Lower leg skin (tissue), 4 donors: ENCODE data around the gene COLGALT1. TPM values are rescaled to one million over a fixed set of nuclear protein-coding genes. Genes with fewer than 3 reads are reported as not detected.

Experiments
- DNase-seq, 2 donors: peaks; one replicate each; pipeline ENCODE4 v3.0.0-alpha.2; 2019; ENCODE audit warnings: low spot score in 2 of 2
- H3K4me3 ChIP-seq: fragments of 200-600 bp; sonication (generic); 2 replicates; pipeline ENCODE4 v1.5.1; 2017; ENCODE audit warnings: mild to moderate bottlenecking, low read depth; ENCODE audit not compliant: poor library complexity, severe bottlenecking
- POLR2A ChIP-seq, 2 donors: fragments of 450-650 bp; IDR thresholded peaks; one replicate each; pipeline ENCODE4 v1.6.1; 2016 to 2017; ENCODE audit warnings: antibody characterized with exemption in 2 of 2, mild to moderate bottlenecking in 1 of 2, moderate library complexity in 1 of 2
- WGBS, 2 donors: methylation state at CpG; one replicate each; pipeline ENCODE4 v1.1.5; 2018; 5-methylcytosine and 5-hydroxymethylcytosine counted together
- intact Hi-C: fragments of 100-400 bp; cut with DNase I; formaldehyde crosslinking; loops from one replicate; pipeline ENCODE4 v1.15.0; 2023; ENCODE audit warnings: low total_unique reads
- total RNA-seq, 4 donors: library from RNA; depleted of rRNA; stranded (reverse); fragments of >200 nt; gene quantifications; one replicate each; pipeline ENCODE4 v1.1.0, GENCODE V29; 2016
- TF ChIP-seq, protein P1 (sequence below), 3 donors: fragments of 450-650 bp; IDR thresholded peaks; one replicate each; pipeline ENCODE4 v1.5.1; 2016; ENCODE audit warnings: antibody characterized with exemption in 3 of 3, mild to moderate bottlenecking in 3 of 3, moderate library complexity in 2 of 3

The COLGALT1 gene
- total RNA-seq, 4 donors from 2014 or later = 46.8 to 59.3 (median 53.3) TPM

GRCh38 chr19:17536955-17537354 is 18.5 kb upstream of the COLGALT1 start:
- no peak for DNase-seq
- intact Hi-C loops = no loop called here
- TF ChIP-seq POLR2A (IDR thresholded peaks at IDR 0.05) = no peak
- TF ChIP-seq, protein P1, sequence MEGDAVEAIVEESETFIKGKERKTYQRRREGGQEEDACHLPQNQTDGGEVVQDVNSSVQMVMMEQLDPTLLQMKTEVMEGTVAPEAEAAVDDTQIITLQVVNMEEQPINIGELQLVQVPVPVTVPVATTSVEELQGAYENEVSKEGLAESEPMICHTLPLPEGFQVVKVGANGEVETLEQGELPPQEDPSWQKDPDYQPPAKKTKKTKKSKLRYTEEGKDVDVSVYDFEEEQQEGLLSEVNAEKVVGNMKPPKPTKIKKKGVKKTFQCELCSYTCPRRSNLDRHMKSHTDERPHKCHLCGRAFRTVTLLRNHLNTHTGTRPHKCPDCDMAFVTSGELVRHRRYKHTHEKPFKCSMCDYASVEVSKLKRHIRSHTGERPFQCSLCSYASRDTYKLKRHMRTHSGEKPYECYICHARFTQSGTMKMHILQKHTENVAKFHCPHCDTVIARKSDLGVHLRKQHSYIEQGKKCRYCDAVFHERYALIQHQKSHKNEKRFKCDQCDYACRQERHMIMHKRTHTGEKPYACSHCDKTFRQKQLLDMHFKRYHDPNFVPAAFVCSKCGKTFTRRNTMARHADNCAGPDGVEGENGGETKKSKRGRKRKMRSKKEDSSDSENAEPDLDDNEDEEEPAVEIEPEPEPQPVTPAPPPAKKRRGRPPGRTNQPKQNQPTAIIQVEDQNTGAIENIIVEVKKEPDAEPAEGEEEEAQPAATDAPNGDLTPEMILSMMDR (IDR thresholded peaks at IDR 0.05) = no peak
- H3K4me3 ChIP-seq = no peak overlapping the region
- 71 to 73% methylated on average over 5 to 6 of the region's 6 CpGs for whole genome bisulfite sequencing, 2 donors

DNA sequence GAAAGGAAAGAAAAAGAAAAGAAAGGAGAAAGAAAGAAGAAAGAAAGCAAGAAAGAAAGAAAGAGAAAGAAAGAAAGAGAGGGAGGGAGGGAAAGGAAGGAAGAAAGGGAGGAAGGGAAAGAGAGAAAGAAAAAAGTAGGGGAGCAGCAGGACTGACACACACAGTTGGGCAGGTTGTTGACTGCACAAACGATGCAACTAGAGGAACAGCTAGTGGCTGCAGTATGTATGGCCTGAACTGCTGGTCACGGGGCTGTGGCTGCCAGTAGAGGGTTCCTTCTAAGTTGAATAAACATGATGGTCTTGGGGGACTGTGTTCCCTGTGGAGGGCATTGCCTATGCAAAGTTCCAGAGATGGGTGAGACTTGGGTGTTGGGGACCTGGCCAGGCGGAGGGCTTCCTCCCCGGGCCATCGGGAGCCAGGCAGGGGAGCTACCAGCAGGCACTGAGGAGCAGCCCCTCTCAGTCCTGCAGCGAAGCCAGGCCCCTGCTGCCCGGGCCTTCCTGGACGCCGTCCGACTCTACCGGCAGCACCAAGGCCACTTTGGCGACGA is 16.7 kb upstream of the COLGALT1 start:
- DNase-seq = no peak

GRCh38 chr19:17539238-17540117 is 16.0 kb upstream of the COLGALT1 start:
- intact Hi-C loops = no loop called here
- DNase-seq = peak; percentile 95 to 99
- TF ChIP-seq POLR2A (IDR thresholded peaks at IDR 0.05) = no peak
- TF ChIP-seq, protein P1 (IDR thresholded peaks at IDR 0.05) = no peak
- H3K4me3 ChIP-seq = peak overlapping the region; percentile 20
- 1 to 2% methylated on average over 51 to 64 of the region's 82 CpGs for WGBS, 2 donors

More for the DNA sequence above, 16.7 kb upstream of the COLGALT1 start:
- intact Hi-C loops = no loop called here
- 8 to 10% methylated on average over 12 to 13 of the region's 13 CpGs for WGBS, 2 donors
- TF ChIP-seq POLR2A (IDR thresholded peaks at IDR 0.05) = no peak
- TF ChIP-seq, protein P1 (IDR thresholded peaks at IDR 0.05) = no peak
- peak overlapping the region; percentile 20 for H3K4me3 ChIP-seq

- TF ChIP-seq, protein P1 (IDR thresholded peaks at IDR 0.05) = no peak
- no peak for TF ChIP-seq POLR2A (IDR thresholded peaks at IDR 0.05)
- intact Hi-C loops = no loop called here
- H3K4me3 ChIP-seq = no peak overlapping the region
- 79 to 83% methylated on average over 19 to 29 of the region's 30 CpGs for WGBS, 2 donors
- no peak for DNase-seq
Observed at GRCh38 chr19:17540174-17540573, 15.3 kb upstream of the COLGALT1 start.

DNA sequence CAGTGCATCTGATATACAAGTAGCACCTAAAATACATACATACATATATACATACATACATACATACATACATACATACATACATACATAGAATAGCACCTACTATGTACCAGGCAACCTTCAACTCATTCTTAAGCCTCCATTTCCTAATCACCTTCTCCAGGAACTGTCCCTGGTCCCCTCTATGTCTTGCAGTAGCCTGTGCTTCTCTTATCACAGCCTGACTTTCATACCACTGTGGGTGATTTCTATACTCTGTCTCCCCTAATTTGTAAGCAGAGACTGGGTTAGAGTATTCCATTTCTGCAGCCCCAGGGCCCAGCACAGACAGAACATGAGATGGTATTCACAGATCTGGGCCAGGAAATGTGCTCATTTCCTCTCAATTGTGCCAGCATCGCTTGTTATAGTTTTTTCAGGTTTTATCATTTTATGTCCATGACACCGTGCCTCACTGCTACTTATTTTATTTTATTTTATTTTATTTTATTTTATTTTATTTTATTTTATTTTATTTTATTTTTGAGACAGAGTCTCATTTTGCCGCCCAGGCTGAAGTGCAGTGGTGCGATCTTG is 14.2 kb upstream of the COLGALT1 start:
- intact Hi-C loops = no loop called here
- H3K4me3 ChIP-seq = no peak overlapping the region
- TF ChIP-seq, protein P1 (IDR thresholded peaks at IDR 0.05) = no peak
- no peak for TF ChIP-seq POLR2A (IDR thresholded peaks at IDR 0.05)
- DNase-seq = no peak
- 80 to 84% methylated on average over 4 of the region's 4 CpGs for WGBS, 2 donors
